GM19035 (cell line): ENCODE results near the gene FFAR3.
"Not testable (repeated sequence)": the region's sequence is repeated elsewhere in the genome, so short reads cannot be mapped to it uniquely, and the experiment has no call there.

ENCODE experiments used
- ATAC-seq: cut with Tn5 transposase; IDR thresholded peaks from one replicate; pipeline ENCODE4 v1.9.1; 2021; ENCODE audit not compliant: unreplicated experiment

FFAR3 gene

GRCh38 chr19:35349614-35350521 is 8.4 kb upstream of the FFAR3 start:
- no peak for ATAC-seq

- ATAC-seq = no peak
Measured at GRCh38 chr19:35350591-35350990, 7.7 kb upstream of the FFAR3 start.

DNA sequence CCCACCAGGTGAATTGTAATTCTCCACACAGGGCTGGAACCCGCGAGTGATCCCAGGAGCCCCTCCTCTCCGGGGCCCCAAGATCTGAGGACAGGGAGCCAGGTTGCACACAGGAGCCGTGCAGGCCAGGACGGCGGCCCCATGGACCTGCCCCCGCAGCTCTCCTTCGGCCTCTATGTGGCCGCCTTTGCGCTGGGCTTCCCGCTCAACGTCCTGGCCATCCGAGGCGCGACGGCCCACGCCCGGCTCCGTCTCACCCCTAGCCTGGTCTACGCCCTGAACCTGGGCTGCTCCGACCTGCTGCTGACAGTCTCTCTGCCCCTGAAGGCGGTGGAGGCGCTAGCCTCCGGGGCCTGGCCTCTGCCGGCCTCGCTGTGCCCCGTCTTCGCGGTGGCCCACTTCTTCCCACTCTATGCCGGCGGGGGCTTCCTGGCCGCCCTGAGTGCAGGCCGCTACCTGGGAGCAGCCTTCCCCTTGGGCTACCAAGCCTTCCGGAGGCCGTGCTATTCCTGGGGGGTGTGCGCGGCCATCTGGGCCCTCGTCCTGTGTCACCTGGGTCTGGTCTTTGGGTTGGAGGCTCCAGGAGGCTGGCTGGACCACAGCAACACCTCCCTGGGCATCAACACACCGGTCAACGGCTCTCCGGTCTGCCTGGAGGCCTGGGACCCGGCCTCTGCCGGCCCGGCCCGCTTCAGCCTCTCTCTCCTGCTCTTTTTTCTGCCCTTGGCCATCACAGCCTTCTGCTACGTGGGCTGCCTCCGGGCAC is 6.7 kb upstream of the FFAR3 start:
- ATAC-seq = no peak

- no peak for ATAC-seq
Measured at GRCh38 chr19:35352177-35352447, 6.1 kb upstream of the FFAR3 start.

DNA sequence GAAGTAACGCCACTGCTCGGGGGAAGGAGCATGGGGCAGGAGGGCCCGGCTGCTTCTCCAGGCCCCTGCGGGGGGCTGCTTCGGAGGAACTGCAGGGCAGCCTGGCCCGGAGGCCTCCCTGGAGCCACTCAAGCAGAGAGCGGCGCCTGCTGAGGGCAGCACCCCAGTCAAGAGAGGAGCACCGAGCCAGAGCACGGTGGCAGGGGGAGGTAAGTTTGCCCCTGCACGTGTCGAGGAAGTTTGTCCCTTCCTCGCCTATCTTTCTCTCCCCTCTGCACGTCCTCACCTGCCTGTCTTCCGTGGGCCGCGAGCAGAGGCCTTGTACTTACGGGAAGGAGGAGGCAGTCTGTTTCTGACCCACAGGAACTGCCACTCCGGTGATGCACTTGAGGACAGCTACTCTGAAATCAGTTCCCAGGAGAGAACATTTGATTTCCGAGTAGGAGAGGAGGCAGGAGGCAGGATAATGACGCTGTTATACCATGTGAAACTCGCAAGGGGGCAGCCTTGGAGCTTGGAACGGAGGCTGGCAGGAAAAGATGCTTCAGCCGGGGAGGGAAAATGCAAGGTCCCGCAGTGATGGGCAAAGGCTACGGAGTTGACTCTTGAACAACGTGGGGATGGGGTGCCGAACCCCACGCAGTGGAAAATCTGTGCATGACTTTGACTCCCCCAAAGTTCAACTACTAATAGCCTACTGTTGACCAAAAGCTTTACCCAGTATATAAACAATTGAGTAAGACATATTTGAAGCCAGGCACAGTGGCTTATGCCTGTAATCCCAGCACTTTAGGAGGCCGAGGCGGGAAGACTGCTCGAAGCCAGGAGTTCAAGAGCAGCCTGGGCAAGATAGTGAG is 5.6 kb upstream of the FFAR3 start:
- no peak for ATAC-seq

DNA sequence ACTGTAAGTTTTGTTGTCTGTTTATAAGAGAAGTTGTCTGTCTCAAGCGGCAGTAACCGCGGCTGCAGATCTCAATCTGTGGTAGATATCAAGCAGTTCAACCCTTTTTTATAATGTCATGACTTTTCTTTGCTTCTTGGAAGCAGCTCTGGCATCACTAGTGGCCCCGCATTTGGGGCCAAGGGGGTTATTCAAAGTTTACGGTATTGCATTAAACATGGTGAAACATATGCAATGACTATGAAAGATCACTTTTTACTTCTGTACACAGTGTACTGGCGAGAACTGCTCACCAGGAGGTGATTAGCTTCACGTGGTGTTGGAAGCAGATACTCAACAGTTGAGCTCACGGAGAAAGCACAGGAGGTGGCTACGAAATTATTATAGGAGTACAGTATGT is 4.6 kb upstream of the FFAR3 start:
- ATAC-seq = no peak

DNA sequence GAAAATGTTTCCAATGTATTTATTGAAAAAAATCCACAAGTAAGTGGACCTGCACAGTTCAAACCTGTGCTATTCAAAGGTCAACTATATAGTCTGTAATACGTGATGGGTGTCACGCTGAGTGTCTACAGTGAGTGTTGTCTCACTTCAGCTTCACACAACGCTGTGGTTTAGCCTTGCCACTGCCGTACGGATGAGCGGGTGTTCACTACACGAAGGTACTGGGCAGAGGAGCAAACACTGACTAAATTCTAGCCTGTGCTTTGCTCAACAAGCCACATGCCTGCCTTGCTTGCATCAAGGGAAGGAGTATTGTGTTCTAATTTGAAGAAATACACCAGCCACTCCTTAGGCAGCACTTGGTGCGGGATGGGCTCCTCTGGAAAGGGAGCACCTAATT is 3.4 kb upstream of the FFAR3 start:
- no peak for ATAC-seq

DNA sequence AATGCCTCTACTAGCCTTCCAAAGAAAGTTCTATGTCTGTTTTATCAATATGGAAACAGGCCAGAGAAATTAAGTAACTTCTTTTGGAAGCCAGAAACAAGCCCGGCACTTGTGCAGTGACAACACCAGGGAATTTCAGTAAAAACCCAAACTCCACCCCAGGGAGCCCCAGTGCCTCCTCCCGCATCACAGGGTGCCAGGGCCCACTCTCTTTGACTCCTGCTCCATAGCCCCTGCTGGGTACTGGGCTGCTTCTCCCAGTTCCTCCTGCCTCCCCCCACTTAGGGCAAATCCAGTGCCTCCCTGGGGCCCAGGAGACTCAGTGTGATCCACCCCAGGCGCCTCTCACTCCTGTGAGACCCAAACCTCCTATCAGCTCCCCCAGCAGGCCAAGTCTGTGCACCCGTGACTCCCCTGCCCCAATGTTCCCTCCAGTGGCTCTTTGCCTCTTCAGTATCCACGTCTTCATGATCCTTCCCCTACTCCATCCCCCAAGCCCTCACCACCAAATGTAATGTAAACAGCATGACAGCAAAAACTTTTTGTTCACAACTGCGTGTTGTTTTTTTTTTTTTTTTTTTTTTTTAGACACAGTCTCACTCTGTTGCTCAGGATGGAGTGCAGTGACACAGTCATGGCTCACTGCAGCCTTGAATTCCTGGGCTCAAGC is 2.3 kb upstream of the FFAR3 start:
- ATAC-seq = no peak

GRCh38 chr19:35358834-35359233 is 574 bp downstream of the FFAR3 start:
- not testable (repeated sequence) for ATAC-seq

GRCh38 chr19:35359395-35359794 is 1.1 kb downstream of the FFAR3 start:
- not testable (repeated sequence) for ATAC-seq

GRCh38 chr19:35360081-35360480 is 1.8 kb downstream of the FFAR3 start:
- not testable (repeated sequence) for ATAC-seq

DNA sequence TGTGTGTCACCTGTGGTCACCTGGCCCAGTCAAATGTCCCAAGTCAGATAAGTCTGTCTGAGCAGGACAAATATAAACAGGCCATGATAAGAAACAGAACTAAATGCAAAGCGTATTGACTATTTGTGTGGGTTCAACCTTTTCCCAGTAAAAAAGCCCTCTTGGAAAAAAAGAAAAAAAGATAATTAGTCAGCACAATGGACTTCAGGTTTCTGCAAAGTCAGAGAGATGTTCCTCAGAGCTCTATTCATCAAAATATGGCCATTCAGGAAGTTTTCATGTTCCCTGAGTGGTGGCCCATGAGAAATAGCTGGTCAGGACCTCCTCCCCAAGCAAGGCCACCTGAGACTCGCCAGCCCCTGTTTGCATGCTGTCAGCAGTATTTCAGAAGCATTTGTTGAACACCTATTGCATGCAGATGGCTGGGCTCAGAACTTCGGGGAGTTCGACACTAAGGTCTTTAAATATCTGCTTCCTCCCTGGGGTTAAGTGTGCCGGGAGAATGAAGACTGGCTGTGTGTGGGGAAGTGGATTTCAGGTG is 2.7 kb downstream of the FFAR3 start:
- ATAC-seq = no peak

GRCh38 chr19:35362261-35363000 is 4.2 kb downstream of the FFAR3 start:
- ATAC-seq = no peak

GRCh38 chr19:35363001-35363590 is 4.8 kb downstream of the FFAR3 start:
- no peak for ATAC-seq

DNA sequence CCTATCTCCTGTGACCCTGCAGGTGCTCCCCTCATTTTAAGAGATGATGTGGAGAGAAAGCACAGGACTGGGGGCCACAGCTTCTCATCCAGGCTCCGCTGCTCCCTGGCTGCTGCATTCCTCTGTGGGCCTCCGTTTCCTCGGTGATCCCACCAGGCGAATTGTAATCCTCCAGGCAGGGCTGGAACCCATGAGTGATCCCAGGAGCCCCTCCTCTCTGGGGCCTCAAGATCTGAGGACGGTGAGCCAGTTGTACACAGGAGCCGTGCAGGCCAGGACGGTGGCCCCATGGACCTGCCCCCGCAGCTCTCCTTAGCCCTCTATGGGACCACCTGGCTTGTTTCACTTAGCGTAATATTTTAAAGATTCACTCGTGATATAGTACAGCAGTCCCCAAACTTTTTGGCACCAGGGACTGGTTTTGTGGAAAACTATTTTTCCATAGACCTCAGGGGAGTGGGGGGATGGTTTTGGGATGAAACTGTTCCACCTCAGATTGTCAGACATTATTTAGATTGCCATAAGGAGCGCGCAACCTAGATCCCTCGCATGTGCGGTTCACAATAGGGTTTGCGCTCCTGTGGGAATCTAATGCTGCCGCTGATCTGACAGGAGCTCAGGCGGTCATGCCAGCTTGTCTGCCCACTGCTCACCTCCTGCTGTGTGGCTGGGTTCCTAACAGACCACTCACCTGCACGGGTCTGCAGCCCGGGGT is 5.6 kb downstream of the FFAR3 start:
- ATAC-seq = no peak

- no peak for ATAC-seq
Measured at GRCh38 chr19:35365303-35365702, 7.0 kb downstream of the FFAR3 start.

- ATAC-seq = no peak
Measured at GRCh38 chr19:35368378-35368777, 10.1 kb downstream of the FFAR3 start.

DNA sequence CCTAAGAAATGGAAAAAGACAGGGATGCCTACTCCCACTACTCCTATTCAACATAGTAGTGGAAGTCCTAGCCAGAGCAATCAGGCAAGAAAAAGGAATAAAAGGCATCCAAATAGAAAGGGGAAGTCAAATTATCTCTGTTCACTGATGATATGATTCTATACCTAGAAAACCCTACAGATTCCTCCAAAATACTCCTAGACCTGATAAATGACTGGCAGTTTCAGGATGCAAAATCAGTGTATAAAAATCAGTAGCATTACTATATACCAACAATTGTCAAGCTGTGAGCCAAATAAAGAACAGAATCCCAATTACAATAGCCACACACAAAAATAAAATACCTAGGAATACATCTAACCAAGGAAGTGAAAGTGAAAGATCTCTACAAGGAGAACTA is 11.3 kb downstream of the FFAR3 start:
- no peak for ATAC-seq

GRCh38 chr19:35370722-35371121 is 12.5 kb downstream of the FFAR3 start, which contains the start of gene GPR42:
Gene GPR42, plus strand, starts transcription at chr19:35371068. Its CDS starts 292 bp downstream, at chr19:35371360.
- ATAC-seq = no peak
